Anterior cingulate cortex (tissue), 58 donors: Measurements from ENCODE around the gene TRAPPC6A.
A peak's percentile ranks its signal among the peaks of the same experiment; 100 is the strongest.

Experiments used
- DNase-seq, 58 donors: peaks; one replicate each; lab custom pipeline; 2025; lab: John Stamatoyannopoulos, UW

TRAPPC6A gene

DNA sequence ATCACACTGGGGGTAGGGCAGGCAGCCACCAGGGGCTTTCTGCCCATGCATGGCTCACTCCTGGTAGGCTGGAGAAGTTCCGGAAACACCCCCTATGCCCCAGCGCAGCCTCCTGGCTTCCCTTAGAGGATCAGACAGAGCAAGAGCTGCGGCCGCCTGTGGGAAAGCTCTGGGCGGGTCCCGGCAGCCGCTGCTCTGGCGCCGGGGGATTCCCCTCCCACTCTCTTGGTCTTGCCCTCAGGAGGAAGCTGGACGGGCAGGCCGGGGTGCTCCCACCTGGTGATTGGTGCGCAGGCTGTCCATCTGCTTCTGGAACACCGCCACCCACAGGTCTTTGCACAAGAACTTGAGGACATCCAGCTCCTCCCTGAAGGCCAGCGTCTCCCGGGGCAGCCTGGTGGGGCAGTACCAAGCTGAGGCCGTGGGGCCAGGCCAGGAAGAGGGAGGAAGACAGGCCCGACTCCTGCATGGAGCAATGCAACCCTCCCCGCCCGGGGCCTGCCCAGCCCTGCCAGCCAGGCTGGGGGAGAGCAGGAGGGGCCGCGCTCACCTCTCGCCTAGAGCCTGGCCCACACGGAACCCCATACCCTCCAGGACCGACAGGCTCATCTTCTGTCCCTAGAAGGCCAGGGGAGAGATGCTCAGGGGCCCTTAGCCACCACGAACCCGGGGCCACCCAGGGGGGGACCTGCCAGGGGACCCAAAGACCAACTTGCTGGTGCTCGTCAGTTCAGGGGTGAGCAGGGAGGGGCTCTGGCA is 13.3 kb downstream of the TRAPPC6A start:
- no peak for DNase-seq

DNA sequence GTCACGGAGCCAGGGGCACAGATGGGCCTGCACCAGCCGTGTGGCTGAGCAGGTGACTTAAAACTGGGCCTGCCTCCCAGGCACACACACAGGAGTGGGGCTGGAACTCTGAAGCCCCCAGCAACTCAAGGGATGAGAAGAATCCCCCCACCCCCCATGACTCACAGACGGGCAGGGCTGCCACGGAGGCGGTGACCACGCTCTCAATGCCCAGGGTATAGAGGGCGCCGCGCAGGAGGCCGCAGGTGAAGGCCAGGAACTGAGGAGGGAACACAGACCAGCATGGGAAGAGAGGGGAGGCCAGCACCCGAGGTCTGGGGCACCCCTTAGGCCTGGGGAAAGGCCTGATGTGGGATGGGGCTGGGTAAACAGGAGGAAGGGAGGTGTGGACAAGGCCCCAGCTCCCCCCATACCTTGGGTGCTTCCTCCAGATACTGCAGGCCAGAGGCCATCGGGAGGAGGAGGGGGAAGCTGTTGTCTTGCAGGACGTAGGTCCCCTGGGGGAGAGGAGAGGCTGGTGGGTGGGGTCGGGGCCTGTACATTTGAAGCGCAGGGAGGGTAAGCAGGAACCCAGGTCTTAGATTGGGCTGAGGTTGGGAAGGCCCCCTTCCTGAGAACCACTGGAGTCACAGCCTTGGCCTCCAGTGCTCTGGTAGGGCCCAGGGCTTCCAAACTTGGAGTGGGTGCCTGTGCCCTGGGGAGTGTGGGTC is 14.1 kb downstream of the TRAPPC6A start:
- DNase-seq = no peak

- no peak for DNase-seq
These were observed 14.9 kb downstream of the TRAPPC6A start for GRCh38 chr19:45163156-45163555.

DNA sequence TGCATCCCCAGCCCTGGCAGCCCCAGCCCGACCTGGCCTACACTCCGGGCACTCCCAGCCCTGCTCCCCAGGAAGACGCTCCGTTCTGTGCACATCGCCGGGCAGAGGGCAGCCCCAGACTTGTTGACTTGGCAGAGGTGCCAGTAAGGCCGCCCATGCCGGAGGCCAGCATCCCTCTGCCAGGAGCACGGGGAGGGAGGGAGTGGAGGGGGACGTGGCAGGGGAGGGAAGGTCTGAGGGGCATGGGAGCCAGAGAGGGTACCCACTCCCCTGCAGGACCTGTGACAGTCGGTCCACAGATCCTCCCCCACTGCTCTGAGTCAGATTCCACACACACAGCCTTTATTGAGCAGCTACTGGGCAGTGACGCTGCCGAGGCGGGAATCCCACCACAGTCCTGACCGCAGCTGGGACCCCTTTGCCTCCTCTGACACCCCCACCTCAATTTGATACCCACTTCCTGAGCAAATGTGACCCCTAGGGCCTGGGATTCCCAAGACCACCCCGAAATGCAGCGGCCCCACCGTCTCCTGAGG is 15.4 kb downstream of the TRAPPC6A start:
- DNase-seq = no peak

DNA sequence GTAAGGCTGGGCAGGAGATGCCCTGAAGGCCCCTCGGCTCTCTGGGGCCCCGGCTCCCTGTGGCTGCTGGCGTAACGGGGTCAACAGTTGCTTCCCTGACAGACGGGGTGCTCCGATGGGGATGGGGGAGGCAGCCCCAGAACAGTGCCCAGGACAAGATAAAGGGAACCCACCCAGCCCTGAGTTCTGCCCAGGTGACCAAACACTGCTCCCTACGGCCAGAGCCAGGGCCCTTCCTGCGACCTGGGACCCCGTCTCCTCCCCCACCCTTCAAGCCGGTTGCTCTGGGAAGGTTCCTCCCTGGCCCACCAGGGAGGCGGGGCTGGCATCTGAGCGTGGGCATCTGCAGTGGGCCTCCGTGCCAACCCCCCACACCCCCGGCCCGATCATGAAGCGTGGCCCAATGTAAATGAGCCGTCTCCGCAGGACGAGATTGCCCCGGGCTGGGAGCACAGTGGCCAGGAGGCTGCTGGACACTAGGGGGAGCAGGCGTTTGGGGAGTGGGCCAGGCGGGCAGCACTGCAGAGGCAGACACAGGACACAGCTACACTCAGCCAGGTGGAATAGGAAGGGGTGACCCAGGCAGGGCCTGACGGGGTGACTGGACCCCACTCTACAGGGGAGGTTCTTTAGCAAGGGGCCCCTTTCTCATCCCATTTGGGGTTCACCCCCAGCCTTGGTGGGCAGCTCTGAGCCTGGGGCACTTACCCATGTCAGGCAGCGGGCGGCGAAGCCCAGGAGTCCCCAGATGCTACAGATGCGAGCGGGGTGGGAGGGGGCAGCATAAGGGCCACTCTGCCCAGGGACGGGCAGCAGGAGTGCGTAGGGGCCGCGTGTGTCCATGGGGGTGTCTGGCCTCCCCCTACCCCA is 16.1 kb downstream of the TRAPPC6A start:
- peak in 4 of 58 donors; percentile 3 to 25 (median 8) for DNase-seq

DNA sequence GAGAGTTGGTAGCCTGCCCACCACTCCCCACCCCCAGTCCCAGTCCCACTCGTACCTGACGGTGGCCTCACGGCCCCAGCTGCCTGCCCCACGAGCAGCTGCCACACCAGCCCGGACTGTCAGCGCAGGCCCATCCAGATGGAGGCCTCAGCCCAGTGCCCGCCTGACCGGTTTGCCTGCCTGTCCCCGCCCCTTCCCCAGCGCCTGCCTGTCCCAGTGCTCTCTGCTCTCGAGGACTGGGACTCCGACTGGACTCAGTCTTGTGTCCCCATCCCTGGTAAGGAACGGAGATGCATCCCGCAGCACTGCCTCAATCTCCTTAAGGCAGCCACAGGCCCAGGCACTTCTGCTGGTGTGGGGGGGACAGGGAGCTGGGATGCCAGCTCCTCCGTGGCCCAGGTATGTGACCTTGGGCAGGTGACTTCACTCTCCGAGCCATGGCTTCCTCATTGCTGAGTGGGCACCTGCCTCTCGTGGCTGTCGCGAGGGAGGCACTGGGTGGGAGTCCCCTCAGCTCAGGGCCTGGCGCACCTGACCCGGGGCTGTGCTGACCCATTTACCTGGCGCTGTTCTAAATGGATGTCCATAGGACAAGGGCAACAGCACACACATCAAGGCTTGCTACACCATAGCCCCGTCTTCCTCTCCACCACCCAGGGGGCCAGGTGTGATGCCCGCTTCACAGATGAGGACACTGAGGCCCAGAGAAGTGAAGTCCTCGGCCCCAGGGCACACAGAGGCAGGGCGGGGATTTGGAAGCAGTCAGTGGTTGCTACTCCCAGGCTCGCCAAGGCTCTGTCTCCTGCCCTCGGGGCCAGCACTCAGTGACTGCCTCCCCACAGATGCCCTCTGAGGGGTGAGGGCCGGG is 16.9 kb downstream of the TRAPPC6A start, which contains the start of gene NKPD1:
NKPD1 (minus strand) TSS at position 113 of the 868 bp plus-strand sequence. CDS start 832 bp downstream, outside the sequence.
- no peak for DNase-seq

GRCh38 chr19:45159971-45160324 is 18.1 kb downstream of the TRAPPC6A start:
- no peak for DNase-seq

- DNase-seq = no peak
These were observed 18.6 kb downstream of the TRAPPC6A start for GRCh38 chr19:45159210-45159970.

DNA sequence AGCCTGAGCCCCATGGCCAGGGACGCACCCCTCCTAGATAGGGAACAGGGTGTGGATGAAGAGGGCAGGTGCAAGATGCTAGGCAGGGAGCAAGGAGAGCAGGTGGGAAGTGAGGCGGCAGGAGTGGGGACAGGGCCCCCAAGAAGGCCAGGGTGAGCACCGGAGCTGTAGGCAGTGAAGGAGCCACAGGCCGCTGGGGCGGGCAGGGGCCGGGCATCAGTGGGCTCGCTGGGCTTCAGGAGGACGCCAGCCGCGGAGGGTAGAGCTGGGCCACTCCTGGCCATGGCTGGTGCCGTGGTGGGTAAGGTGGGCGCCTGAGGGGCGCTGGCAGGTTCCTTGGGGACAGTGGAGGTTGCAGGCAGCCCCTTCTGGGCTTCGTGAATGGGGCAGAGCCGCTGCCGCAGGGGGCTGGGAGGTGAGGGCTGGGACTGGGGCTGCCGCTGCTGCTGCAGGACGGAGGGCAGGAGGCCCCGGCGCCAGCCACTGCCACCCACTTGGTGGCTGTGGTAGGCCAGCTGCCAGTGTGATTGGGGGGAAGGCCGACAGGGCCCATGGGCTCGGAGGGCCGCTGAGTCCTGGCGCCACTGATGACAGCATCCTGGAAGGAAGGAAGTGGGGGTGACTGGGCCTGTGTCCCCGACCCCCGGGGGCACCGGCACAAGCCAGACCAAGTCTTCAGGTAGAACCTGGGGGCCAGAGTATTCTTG is 19.4 kb downstream of the TRAPPC6A start:
- DNase-seq = no peak

GRCh38 chr19:45156751-45157150 is 21.3 kb downstream of the TRAPPC6A start:
- DNase-seq = no peak

DNA sequence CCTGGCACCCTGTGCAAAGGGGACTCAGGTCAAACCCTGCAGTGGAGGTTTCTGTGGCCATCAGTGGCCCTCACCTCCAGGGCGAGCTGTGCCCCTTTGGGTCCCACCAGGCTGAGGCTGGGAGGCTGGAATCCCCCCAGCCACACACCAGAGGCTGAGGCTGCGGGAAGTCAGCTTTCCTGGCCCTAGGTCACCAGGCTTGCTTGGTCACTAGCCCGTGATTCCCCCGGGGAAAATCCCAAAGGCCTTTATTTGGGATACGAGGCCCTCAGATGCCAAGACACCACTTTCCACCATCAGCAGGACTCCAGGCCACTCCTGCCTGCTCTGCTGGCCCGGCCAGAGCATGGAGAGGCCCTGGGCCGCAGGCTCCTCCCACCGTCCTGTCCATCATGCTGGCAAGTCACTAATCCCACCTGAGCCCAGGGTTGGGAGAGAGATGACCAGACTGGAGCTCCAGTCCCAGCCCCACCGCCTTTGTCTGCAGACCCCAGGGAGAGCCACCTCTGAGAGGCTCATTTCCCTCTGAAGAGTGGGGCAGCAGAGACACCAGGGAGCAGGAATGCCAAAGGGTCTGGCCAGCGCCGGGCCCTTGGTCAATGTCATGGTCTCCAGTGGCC is 21.9 kb downstream of the TRAPPC6A start:
- DNase-seq = no peak

DNA sequence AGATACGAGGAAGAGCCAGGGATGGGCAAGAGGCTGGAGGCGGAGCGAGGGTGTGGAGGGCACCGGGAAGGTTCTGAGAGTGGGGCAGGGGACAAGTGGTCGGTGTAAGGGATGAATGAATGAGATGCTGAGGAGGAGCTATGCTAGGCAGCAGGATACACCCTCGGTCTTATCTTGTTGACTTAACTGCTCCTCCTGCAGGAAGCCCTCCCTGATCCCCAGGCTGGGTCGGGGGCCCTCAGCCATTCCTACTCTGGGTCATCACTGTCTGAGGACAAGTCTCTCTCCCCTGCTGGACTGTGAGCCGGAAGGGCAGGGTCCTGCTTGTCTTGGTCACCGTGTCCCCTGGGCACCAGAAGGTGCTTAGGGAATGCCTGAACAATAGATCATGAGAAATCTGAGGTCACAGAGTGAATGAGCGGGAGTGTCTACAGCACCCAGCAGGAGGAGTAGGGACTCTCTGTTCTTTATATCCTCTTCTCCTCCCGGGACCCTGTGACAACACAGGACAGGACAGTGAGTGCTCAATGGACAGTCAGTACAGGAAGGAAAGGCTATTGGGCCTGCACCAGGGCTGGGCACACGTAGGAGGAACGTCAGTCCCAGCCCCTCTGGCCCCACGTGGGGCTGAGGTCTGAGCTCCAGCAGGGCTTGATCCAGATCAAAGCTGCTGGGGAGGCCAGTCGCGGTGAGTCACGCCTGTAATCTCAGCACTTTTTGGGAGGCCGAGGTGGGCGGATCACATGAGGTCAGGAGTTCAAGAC is 23.8 kb downstream of the TRAPPC6A start:
- DNase-seq = no peak

- peak in 53 of 58 donors; percentile 8 to 81 (median 51) for DNase-seq
These were observed 24.5 kb downstream of the TRAPPC6A start for GRCh38 chr19:45153339-45154063.

- peak in 23 of 58 donors; percentile 20 to 55 (median 37) for DNase-seq
These were observed 25.3 kb downstream of the TRAPPC6A start for GRCh38 chr19:45152504-45153338.

DNA sequence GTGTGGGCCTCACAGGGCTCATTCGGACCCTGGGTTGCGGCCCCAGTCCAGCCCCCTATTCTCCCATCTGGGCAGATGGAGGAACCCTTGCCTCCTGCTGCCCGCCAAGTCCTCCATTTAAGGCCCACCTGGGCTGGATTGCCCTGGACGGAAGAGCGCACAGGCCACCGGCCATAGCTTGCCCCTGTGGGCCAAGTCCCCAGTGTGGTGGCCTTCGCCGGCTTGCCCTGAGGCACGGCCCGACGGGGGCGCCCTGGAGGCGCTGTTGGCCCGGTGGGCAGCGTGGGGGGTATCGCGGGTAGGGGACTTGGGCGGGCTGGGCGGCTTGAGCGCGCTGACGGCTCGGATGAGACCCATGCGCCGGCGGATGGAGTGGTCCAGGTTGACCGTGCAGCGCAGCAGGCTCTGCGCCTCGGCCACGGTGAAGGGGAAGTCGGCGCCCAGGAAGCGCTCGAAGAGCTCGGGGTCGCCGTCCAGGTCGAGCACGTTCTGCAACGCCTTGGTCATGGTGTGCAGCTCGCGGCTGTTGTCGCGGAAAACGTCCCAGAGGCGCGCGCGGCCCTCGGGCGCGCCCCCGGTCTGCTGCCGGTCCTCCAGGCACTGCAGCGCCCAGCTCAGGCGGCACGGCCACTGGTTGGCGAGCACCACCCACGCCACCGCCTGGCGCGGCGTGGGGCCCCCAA is 26.1 kb downstream of the TRAPPC6A start:
- no peak for DNase-seq
